Astrocyte (in vitro differentiated cells and primary cell): ENCODE results near the gene B9D1. TPM values are rescaled to one million over a fixed set of nuclear protein-coding genes. Genes with fewer than 3 reads are reported as not detected.

Experiments used
- DNase-seq: peaks from one replicate; pipeline ENCODE4 v3.0.0-alpha.2; 2010; ENCODE audit warnings: low read depth
- FAIRE-seq: peaks from 2 replicates; lab custom pipeline; 2011; peaks lifted over from hg19 to GRCh38; lab: Jason Lieb, UNC
- H2AFZ ChIP-seq: 2 replicates; pipeline ENCODE4 v1.6.0; 2012; ENCODE audit warnings: low read depth, low read length, inconsistent platforms
- H3K27ac ChIP-seq: 2 replicates; pipeline ENCODE4 v1.5.1; 2011; ENCODE audit warnings: low read depth, low read length, inconsistent platforms
- H3K27me3 ChIP-seq: 2 replicates; pipeline ENCODE4 v1.6.0; 2011; ENCODE audit warnings: low read length, inconsistent platforms; ENCODE audit not compliant: insufficient read depth
- H3K36me3 ChIP-seq: 2 replicates; pipeline ENCODE4 v1.5.1; 2011; ENCODE audit warnings: low read length, inconsistent platforms; ENCODE audit not compliant: insufficient read depth
- H3K4me1 ChIP-seq: 2 replicates; pipeline ENCODE4 v1.5.1; 2011; ENCODE audit warnings: low read length, inconsistent platforms; ENCODE audit not compliant: insufficient read depth
- H3K4me2 ChIP-seq: 2 replicates; pipeline ENCODE4 v1.6.0; 2012; ENCODE audit warnings: low read length, inconsistent platforms
- H3K4me3 ChIP-seq: 2 replicates; pipeline ENCODE4 v1.5.1; 2011; ENCODE audit warnings: low read depth, mild to moderate bottlenecking, low read length, inconsistent platforms; ENCODE audit not compliant: insufficient read depth
- H3K79me2 ChIP-seq: 2 replicates; pipeline ENCODE4 v1.6.0; 2012; ENCODE audit warnings: mild to moderate bottlenecking, low read length, inconsistent platforms; ENCODE audit not compliant: insufficient read depth
- H3K9ac ChIP-seq: 2 replicates; pipeline ENCODE4 v1.6.0; 2012; ENCODE audit warnings: mild to moderate bottlenecking, low read length, inconsistent platforms
- H3K9me3 ChIP-seq: 2 replicates; pipeline ENCODE4 v1.5.1; 2012; ENCODE audit warnings: low read depth, mild to moderate bottlenecking, low read length, inconsistent platforms; ENCODE audit not compliant: insufficient read depth
- H4K20me1 ChIP-seq: 2 replicates; pipeline ENCODE4 v1.6.0; 2012; ENCODE audit warnings: low read length, inconsistent platforms; ENCODE audit not compliant: insufficient read depth
- H3K27ac Mint-ChIP-seq: one replicate; pipeline ENCODE4 v1.8.0; 2021; ENCODE audit warnings: mild to moderate bottlenecking, mixed read lengths; ENCODE audit not compliant: unreplicated experiment
- H3K27me3 Mint-ChIP-seq: one replicate; pipeline ENCODE4 v1.8.0; 2021; ENCODE audit warnings: low read depth, mixed read lengths; ENCODE audit not compliant: unreplicated experiment
- H3K36me3 Mint-ChIP-seq: one replicate; pipeline ENCODE4 v1.8.0; 2021; ENCODE audit warnings: low read depth, mixed read lengths; ENCODE audit not compliant: unreplicated experiment
- H3K4me1 Mint-ChIP-seq: one replicate; pipeline ENCODE4 v1.8.0; 2021; ENCODE audit warnings: low read depth, mixed read lengths; ENCODE audit not compliant: unreplicated experiment
- H3K4me3 Mint-ChIP-seq: one replicate; pipeline ENCODE4 v1.8.0; 2021; ENCODE audit warnings: mild to moderate bottlenecking, moderate library complexity, mixed read lengths; ENCODE audit not compliant: unreplicated experiment
- H3K9me3 Mint-ChIP-seq: one replicate; pipeline ENCODE4 v1.8.0; 2021; ENCODE audit warnings: mild to moderate bottlenecking, mixed read lengths; ENCODE audit not compliant: unreplicated experiment
- CTCF ChIP-seq: IDR thresholded peaks from 2 replicates; pipeline ENCODE4 v1.5.1; 2011; ENCODE audit warnings: low read depth, mild to moderate bottlenecking, inconsistent platforms, low read length, moderate library complexity; ENCODE audit not compliant: insufficient read depth
- EZH2 ChIP-seq: IDR thresholded peaks from 2 replicates; pipeline ENCODE4 v1.6.1; 2012; ENCODE audit warnings: mild to moderate bottlenecking, low read length, inconsistent platforms; ENCODE audit not compliant: insufficient read depth
- total RNA-seq: library from RNA; stranded (reverse); gene quantifications from 2 replicates; pipeline ENCODE4 v1.2.1, GENCODE V29; 2021

The B9D1 gene
- total RNA-seq, 1 donor from 2014 or later = 10.2 TPM

GRCh38 chr17:19371259-19372010 lies 8.9 kb upstream of the B9D1 start:
- FAIRE-seq = no peak
- no peaks in the 10 kb centered on the region for H3K27me3 ChIP-seq
- H2AFZ ChIP-seq = no peak overlapping the region
- peaks cover 2% of the 10 kb centered on the region for H3K27me3 Mint-ChIP-seq
- TF ChIP-seq CTCF = no peak
- TF ChIP-seq EZH2 = no peak
- no peak overlapping the region for H3K9ac ChIP-seq
- no peaks in the 10 kb centered on the region for H3K9me3 Mint-ChIP-seq
- H4K20me1 ChIP-seq = no peaks in the 10 kb centered on the region
- no peaks in the 10 kb centered on the region for H3K36me3 Mint-ChIP-seq
- H3K4me3 ChIP-seq = no peak overlapping the region
- no peak for DNase-seq
- no peaks in the 10 kb centered on the region for H3K9me3 ChIP-seq
- no peak overlapping the region for H3K4me2 ChIP-seq
- no peak overlapping the region for H3K27ac ChIP-seq
- H3K4me3 Mint-ChIP-seq = no peak overlapping the region
- H3K4me1 Mint-ChIP-seq = peaks cover 8% of the 10 kb centered on the region
- H3K79me2 ChIP-seq = no peaks in the 10 kb centered on the region
- no peaks in the 10 kb centered on the region for H3K36me3 ChIP-seq
- H3K27ac Mint-ChIP-seq = no peak overlapping the region
- peaks cover 6% of the 10 kb centered on the region for H3K4me1 ChIP-seq

- H3K36me3 ChIP-seq = no peaks in the 10 kb centered on the region
- H3K27me3 Mint-ChIP-seq = peaks cover 2% of the 10 kb centered on the region
- H3K9ac ChIP-seq = no peak overlapping the region
- H4K20me1 ChIP-seq = no peaks in the 10 kb centered on the region
- H3K79me2 ChIP-seq = no peaks in the 10 kb centered on the region
- no peak overlapping the region for H3K4me2 ChIP-seq
- no peak for DNase-seq
- no peak overlapping the region for H3K27ac Mint-ChIP-seq
- no peak for TF ChIP-seq EZH2
- no peak for TF ChIP-seq CTCF
- no peak for FAIRE-seq
- peaks cover 8% of the 10 kb centered on the region for H3K4me1 Mint-ChIP-seq
- H3K27ac ChIP-seq = no peak overlapping the region
- H3K4me3 Mint-ChIP-seq = no peak overlapping the region
- no peaks in the 10 kb centered on the region for H3K27me3 ChIP-seq
- peaks cover 6% of the 10 kb centered on the region for H3K4me1 ChIP-seq
- peaks cover 2% of the 10 kb centered on the region for H3K36me3 Mint-ChIP-seq
- H2AFZ ChIP-seq = no peak overlapping the region
- H3K9me3 ChIP-seq = no peaks in the 10 kb centered on the region
- H3K4me3 ChIP-seq = no peak overlapping the region
- no peaks in the 10 kb centered on the region for H3K9me3 Mint-ChIP-seq
Observed at GRCh38 chr17:19370493-19370960, 8.0 kb upstream of the B9D1 start.

GRCh38 chr17:19369846-19370492 lies 7.4 kb upstream of the B9D1 start:
- peaks cover 6% of the 10 kb centered on the region for H3K4me1 ChIP-seq
- Mint-ChIP-seq H3K9me3 (no peaks in the 10 kb centered on the region), H3K36me3 (peaks cover 2% of the 10 kb centered on the region), H3K27ac (no peak overlapping the region), H3K4me3 (no peak overlapping the region), H3K27me3 (peaks cover 2% of the 10 kb centered on the region), H3K4me1 (peaks cover 8% of the 10 kb centered on the region)
- H3K9ac ChIP-seq = no peak overlapping the region
- no peak overlapping the region for H3K4me3 ChIP-seq
- no peaks in the 10 kb centered on the region for H4K20me1 ChIP-seq
- H3K36me3 ChIP-seq = no peaks in the 10 kb centered on the region
- no peaks in the 10 kb centered on the region for H3K27me3 ChIP-seq
- no peaks in the 10 kb centered on the region for H3K9me3 ChIP-seq
- no peak overlapping the region for H3K27ac ChIP-seq
- TF ChIP-seq CTCF = no peak
- TF ChIP-seq EZH2 = no peak
- H3K79me2 ChIP-seq = no peaks in the 10 kb centered on the region
- H3K4me2 ChIP-seq = no peak overlapping the region
- DNase-seq (no peak), FAIRE-seq (no peak)
- no peak overlapping the region for H2AFZ ChIP-seq
